Smooth muscle cell (in vitro differentiated cells): ENCODE measurements around the gene IQCK. TPM values are rescaled to one million over a fixed set of nuclear protein-coding genes. Genes with fewer than 3 reads are reported as not detected.

ENCODE experiments used
- DNase-seq: peaks from one replicate; lab custom pipeline; 2025; ENCODE audit not compliant: unreplicated experiment; lab: John Stamatoyannopoulos, UW
- H2AFZ ChIP-seq: fragments of 200-600 bp; sonication (generic); 2 replicates; pipeline ENCODE4 v1.6.0; 2016; ENCODE audit warnings: antibody characterized with exemption, low read depth, mild to moderate bottlenecking
- H3F3A ChIP-seq: fragments of 200-600 bp; sonication (generic); 2 replicates; pipeline ENCODE4 v1.6.0; 2017; ENCODE audit warnings: antibody characterized with exemption, low read depth
- H3K27ac ChIP-seq: fragments of 200-600 bp; sonication (generic); 2 replicates; pipeline ENCODE4 v1.5.1; 2016; ENCODE audit warnings: low read depth, mild to moderate bottlenecking
- H3K27me3 ChIP-seq: fragments of 200-600 bp; sonication (generic); 2 replicates; pipeline ENCODE4 v1.6.1; 2016; ENCODE audit warnings: low read depth, mild to moderate bottlenecking
- H3K36me3 ChIP-seq: fragments of 200-600 bp; sonication (generic); 2 replicates; pipeline ENCODE4 v1.5.1; 2016; ENCODE audit warnings: low read depth
- H3K4me1 ChIP-seq: fragments of 200-600 bp; sonication (generic); 2 replicates; pipeline ENCODE4 v1.5.1; 2016; ENCODE audit warnings: low read depth
- H3K4me2 ChIP-seq: fragments of 200-600 bp; sonication (generic); 2 replicates; pipeline ENCODE4 v1.6.0; 2016; ENCODE audit warnings: mild to moderate bottlenecking
- H3K4me3 ChIP-seq: fragments of 200-600 bp; sonication (generic); 2 replicates; pipeline ENCODE4 v1.5.1; 2016; ENCODE audit warnings: mild to moderate bottlenecking
- H3K79me2 ChIP-seq: fragments of 200-600 bp; sonication (generic); 2 replicates; pipeline ENCODE4 v1.6.0; 2016; ENCODE audit warnings: low read depth, mild to moderate bottlenecking
- H3K9ac ChIP-seq: fragments of 200-600 bp; sonication (generic); 2 replicates; pipeline ENCODE4 v1.6.0; 2016; ENCODE audit warnings: low read depth
- H3K9me3 ChIP-seq: fragments of 200-600 bp; sonication (generic); replicated peaks from 2 replicates; pipeline ENCODE4 v1.5.1; 2016; ENCODE audit warnings: low read depth
- H4K20me1 ChIP-seq: fragments of 200-600 bp; sonication (generic); 2 replicates; pipeline ENCODE4 v1.6.0; 2016; ENCODE audit warnings: low read depth
- CTCF ChIP-seq: fragments of 200-600 bp; sonication (generic); IDR thresholded peaks from 2 replicates; pipeline ENCODE4 v1.5.1; 2017; ENCODE audit warnings: borderline replicate concordance, mild to moderate bottlenecking, antibody characterized with exemption; ENCODE audit not compliant: insufficient read depth, poor library complexity, severe bottlenecking
- WGBS: methylation state at CpG from one replicate; pipeline ENCODE4 v1.1.7; 2016; ENCODE audit warnings: low lambda C conversion rate; 5-methylcytosine and 5-hydroxymethylcytosine counted together
- polyA plus RNA-seq: library from polyadenylated mRNA; unstranded; fragments of >200 nt; fragmentation: Nextera tagmentation; extraction: Ambion mirVana; gene quantifications from 2 replicates; pipeline ENCODE4 v1.2.1, GENCODE V29; 2016
- total RNA-seq: library from RNA; depleted of rRNA; stranded (reverse); fragments of >200 nt; gene quantifications from 2 replicates; pipeline ENCODE4 v1.2.3, GENCODE V29; 2014

The IQCK gene
- total and polyA plus RNA-seq, 2 experiments from 2014 or later: 11.2 to 14.6 TPM

- DNase-seq: no peak
Measured at GRCh38 chr16:19843371-19843770, 125.3 kb downstream of the IQCK start.

GRCh38 chr16:19844945-19845641, 127.0 kb downstream of the IQCK start:
- no peaks in the 10 kb centered on the region for H3K79me2 ChIP-seq
- 26% methylated on average over 11 of the region's 11 CpGs for WGBS
- no peak overlapping the region for H3K4me3 ChIP-seq
- no peaks in the 10 kb centered on the region for H3K36me3 ChIP-seq
- no peak for DNase-seq
- peak overlapping the region; percentile 92 for H3K27ac ChIP-seq
- H3K9me3 ChIP-seq: no peaks in the 10 kb centered on the region
- peak overlapping the region; percentile 30 for H3K9ac ChIP-seq
- H3F3A ChIP-seq: peaks cover 26% of the 10 kb centered on the region
- H4K20me1 ChIP-seq: no peaks in the 10 kb centered on the region
- H3K4me1 ChIP-seq: no peaks in the 10 kb centered on the region
- H3K27me3 ChIP-seq: no peaks in the 10 kb centered on the region
- TF ChIP-seq CTCF: no peak
- peak overlapping the region; percentile 3 for H3K4me2 ChIP-seq
- no peak overlapping the region for H2AFZ ChIP-seq

More at GRCh38 chr16:19843371-19843770, 125.3 kb downstream of the IQCK start:
- Histone ChIP-seq H3K4me1 (peaks cover 3% of the 10 kb centered on the region), H3K4me2 (peak overlapping the region; percentile 49), H4K20me1 (no peaks in the 10 kb centered on the region), H3K4me3 (no peak overlapping the region), H3K27ac (peak overlapping the region; percentile 92), H3K9ac (no peak overlapping the region), H3K36me3 (no peaks in the 10 kb centered on the region), H3K9me3 (no peaks in the 10 kb centered on the region), H2AFZ (no peak overlapping the region), H3K27me3 (no peaks in the 10 kb centered on the region), H3F3A (peaks cover 29% of the 10 kb centered on the region), H3K79me2 (no peaks in the 10 kb centered on the region)
- TF ChIP-seq CTCF: no peak
- WGBS: 0% methylated on average over 1 of the region's 1 CpG

- Histone ChIP-seq H3K27ac (peak overlapping the region; percentile 92), H3K4me2 (no peak overlapping the region), H2AFZ (no peak overlapping the region), H3K79me2 (no peaks in the 10 kb centered on the region), H3K4me3 (no peak overlapping the region), H3K9me3 (no peaks in the 10 kb centered on the region), H3K27me3 (no peaks in the 10 kb centered on the region), H3F3A (peaks cover 21% of the 10 kb centered on the region), H3K4me1 (no peaks in the 10 kb centered on the region), H3K36me3 (no peaks in the 10 kb centered on the region), H3K9ac (no peak overlapping the region), H4K20me1 (no peaks in the 10 kb centered on the region)
- TF ChIP-seq CTCF: no peak
- DNase-seq: no peak
- WGBS: 19% methylated on average over 5 of the region's 5 CpGs
Measured at GRCh38 chr16:19846436-19846835, 128.4 kb downstream of the IQCK start.

- no peaks in the 10 kb centered on the region for H3K27me3 ChIP-seq
- no peaks in the 10 kb centered on the region for H4K20me1 ChIP-seq
- H3K4me1 ChIP-seq: no peaks in the 10 kb centered on the region
- no peak overlapping the region for H3K4me3 ChIP-seq
- no peak for TF ChIP-seq CTCF
- H3K27ac ChIP-seq: no peak overlapping the region
- H3K4me2 ChIP-seq: no peak overlapping the region
- no peak overlapping the region for H3K9ac ChIP-seq
- peaks cover 13% of the 10 kb centered on the region for H3F3A ChIP-seq
- no peaks in the 10 kb centered on the region for H3K36me3 ChIP-seq
- H3K79me2 ChIP-seq: no peaks in the 10 kb centered on the region
- H3K9me3 ChIP-seq: no peaks in the 10 kb centered on the region
- WGBS: 93% methylated on average over 3 of the region's 3 CpGs
- DNase-seq: no peak
- no peak overlapping the region for H2AFZ ChIP-seq
Measured at GRCh38 chr16:19848756-19849155, 130.7 kb downstream of the IQCK start.
